Spleen (tissue), 7 donors: ENCODE measurements around the gene ITGB2.

ENCODE experiments used
- POLR2A ChIP-seq, 3 donors: fragments of 450-650 bp; IDR thresholded peaks; one replicate each; pipeline ENCODE4 v1.5.1; 2017; ENCODE audit warnings: antibody characterized with exemption in 3 of 3, mild to moderate bottlenecking in 1 of 3
- POLR2AphosphoS5 ChIP-seq, 3 donors: sonication (generic); formaldehyde crosslinking; IDR thresholded peaks; one replicate each; pipeline ENCODE4 v1.5.1; 2017; ENCODE audit warnings: antibody characterized with exemption in 3 of 3
- TF ChIP-seq, protein P1 (sequence below), 11 experiments: fragments of 200-600 bp in 7 of 11; fragments of 450-650 bp in 4 of 11; sonication (generic) in 4 of 11; IDR thresholded peaks in 8 of 11; conservative IDR thresholded peaks in 3 of 11; 1 replicate in 7 of 11; 2 replicates in 4 of 11; pipeline versions ENCODE4 v1.4.0 to v1.8.0; 2016 to 2021; ENCODE audit warnings: antibody characterized with exemption in 11 of 11, inconsistent platforms in 4 of 11, mild to moderate bottlenecking in 1 of 11
- donor health status: DM: no; HTN: no; CAD: no; lungs with moderate emphysema.
- donor health status: DM: no; HTN: no; CAD: no.
- donor health status: DM: no; HTN: no; CAD: no.

DNA sequence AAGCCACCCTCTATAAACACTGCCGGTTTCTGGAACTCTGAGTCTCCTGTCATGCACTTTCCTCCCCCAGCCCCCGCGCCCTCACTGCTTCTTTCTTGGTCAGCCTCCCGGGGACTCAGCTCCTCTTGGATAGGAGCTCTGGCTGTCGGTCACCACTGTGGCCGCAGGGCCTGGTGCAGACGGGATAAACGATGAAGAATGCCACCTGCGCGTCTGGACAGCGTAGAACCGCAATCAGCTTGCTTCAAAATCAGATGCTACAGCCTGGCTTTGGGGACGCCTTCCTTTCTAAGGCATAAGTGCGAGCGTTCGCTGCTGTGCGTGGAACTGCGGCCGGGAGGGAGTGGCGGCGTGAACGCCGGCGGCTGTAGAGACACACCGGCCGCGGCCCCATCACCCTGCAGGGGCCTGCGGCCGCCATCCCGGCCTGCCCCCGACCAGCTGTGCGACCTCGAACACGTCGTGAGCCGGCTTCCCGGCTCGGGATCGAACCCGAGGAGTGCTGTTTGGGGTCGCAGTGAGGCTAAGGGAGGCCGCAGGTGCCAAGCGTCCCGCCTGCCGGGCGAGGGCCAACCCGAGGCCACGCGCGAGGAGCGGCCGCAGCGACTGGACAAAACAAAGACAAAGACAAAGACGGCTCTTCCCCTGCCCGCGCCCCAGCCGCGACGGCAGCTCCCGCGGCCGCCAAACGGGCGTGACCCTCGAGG lies 47.9 kb downstream of the ITGB2 start:
- TF ChIP-seq, protein P1, sequence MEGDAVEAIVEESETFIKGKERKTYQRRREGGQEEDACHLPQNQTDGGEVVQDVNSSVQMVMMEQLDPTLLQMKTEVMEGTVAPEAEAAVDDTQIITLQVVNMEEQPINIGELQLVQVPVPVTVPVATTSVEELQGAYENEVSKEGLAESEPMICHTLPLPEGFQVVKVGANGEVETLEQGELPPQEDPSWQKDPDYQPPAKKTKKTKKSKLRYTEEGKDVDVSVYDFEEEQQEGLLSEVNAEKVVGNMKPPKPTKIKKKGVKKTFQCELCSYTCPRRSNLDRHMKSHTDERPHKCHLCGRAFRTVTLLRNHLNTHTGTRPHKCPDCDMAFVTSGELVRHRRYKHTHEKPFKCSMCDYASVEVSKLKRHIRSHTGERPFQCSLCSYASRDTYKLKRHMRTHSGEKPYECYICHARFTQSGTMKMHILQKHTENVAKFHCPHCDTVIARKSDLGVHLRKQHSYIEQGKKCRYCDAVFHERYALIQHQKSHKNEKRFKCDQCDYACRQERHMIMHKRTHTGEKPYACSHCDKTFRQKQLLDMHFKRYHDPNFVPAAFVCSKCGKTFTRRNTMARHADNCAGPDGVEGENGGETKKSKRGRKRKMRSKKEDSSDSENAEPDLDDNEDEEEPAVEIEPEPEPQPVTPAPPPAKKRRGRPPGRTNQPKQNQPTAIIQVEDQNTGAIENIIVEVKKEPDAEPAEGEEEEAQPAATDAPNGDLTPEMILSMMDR (IDR thresholded peaks at IDR 0.05 in 8 of 11, conservative IDR thresholded peaks at IDR 0.05 in 3 of 11): no peak
- TF ChIP-seq POLR2AphosphoS5 (IDR thresholded peaks at IDR 0.05) (peak in 2 of 3 donors; percentile 49), POLR2A (IDR thresholded peaks at IDR 0.05) (no peak)
